Fibroblast of skin of right quadriceps (primary cell): ENCODE data around the gene GJA4.
"Not testable (repeated sequence)": the region's sequence is repeated elsewhere in the genome, so short reads cannot be mapped to it uniquely, and the experiment has no call there.

ENCODE experiments used
- DNase-seq: peaks from one replicate; pipeline ENCODE4 v3.0.0-alpha.2; 2013

Gene GJA4

GRCh38 chr1:34770891-34771504, 21.8 kb upstream of the GJA4 start:
- DNase-seq: no peak

- DNase-seq: no peak
Observed at GRCh38 chr1:34771573-34772371, 21.0 kb upstream of the GJA4 start.

GRCh38 chr1:34773114-34773513, 19.7 kb upstream of the GJA4 start:
- DNase-seq: not testable (repeated sequence)

- no peak for DNase-seq
Observed at GRCh38 chr1:34774957-34775356, 17.8 kb upstream of the GJA4 start.

- no peak for DNase-seq
Observed at GRCh38 chr1:34776911-34777310, 15.9 kb upstream of the GJA4 start.

GRCh38 chr1:34777519-34778321, 15.1 kb upstream of the GJA4 start:
- DNase-seq: no peak

- no peak for DNase-seq
Observed at GRCh38 chr1:34778381-34778780, 14.4 kb upstream of the GJA4 start.

- no peak for DNase-seq
Observed at GRCh38 chr1:34779005-34779404, 13.8 kb upstream of the GJA4 start.

GRCh38 chr1:34779526-34779925, 13.3 kb upstream of the GJA4 start:
- no peak for DNase-seq

GRCh38 chr1:34779962-34780361, 12.8 kb upstream of the GJA4 start:
- no peak for DNase-seq

GRCh38 chr1:34780528-34780927, 12.3 kb upstream of the GJA4 start:
- DNase-seq: no peak

- DNase-seq: no peak
Observed at GRCh38 chr1:34781071-34781843, 11.5 kb upstream of the GJA4 start, which contains the start of gene GJB3. Gene GJB3 (plus strand): TSS chr1:34781214. CDS start chr1:34784763, 3,549 bp downstream.

- no peak for DNase-seq
Observed at GRCh38 chr1:34781844-34782391, 10.9 kb upstream of the GJA4 start.

GRCh38 chr1:34784751-34785221, 8.0 kb upstream of the GJA4 start:
- no peak for DNase-seq

GRCh38 chr1:34785231-34785874, 7.4 kb upstream of the GJA4 start:
- DNase-seq: no peak

GRCh38 chr1:34785875-34786470, 6.8 kb upstream of the GJA4 start:
- no peak for DNase-seq

GRCh38 chr1:34786521-34787325, 6.1 kb upstream of the GJA4 start:
- DNase-seq: peak; percentile 43

GRCh38 chr1:34787461-34788420, 5.1 kb upstream of the GJA4 start:
- DNase-seq: no peak

- no peak for DNase-seq
Observed at GRCh38 chr1:34790985-34791384, 1.8 kb upstream of the GJA4 start.
